ENCODE data around the gene ZNF853.

- TF ChIP-seq CTCF (IDR thresholded peaks at IDR 0.05) = no peak
- TF ChIP-seq POLR2A (IDR thresholded peaks at IDR 0.05) = no peak
Measured at GRCh38 chr7:6621195-6622133, 6.1 kb downstream of the ZNF853 start.
